Mesenchymal stem cell (in vitro differentiated cells and primary cell): ENCODE measurements around the gene LRRC9. TPM values are rescaled to one million over a fixed set of nuclear protein-coding genes. Genes with fewer than 3 reads are reported as not detected.
A peak's percentile ranks its signal among the peaks of the same experiment; 100 is the strongest.

ENCODE experiments used
- DNase-seq: peaks from one replicate; pipeline ENCODE4 v3.0.0-alpha.2; 2013
- H2AFZ ChIP-seq: one replicate; pipeline ENCODE4 v1.6.1; 2013; ENCODE audit warnings: low read depth, mild to moderate bottlenecking, control low read depth, inconsistent platforms, low read length, moderate library complexity
- H2AK5ac ChIP-seq: 2 replicates; pipeline ENCODE4 v1.6.1; 2013; ENCODE audit warnings: low read length, moderate library complexity, mild to moderate bottlenecking, inconsistent platforms; ENCODE audit not compliant: severe bottlenecking
- H2BK120ac ChIP-seq: one replicate; pipeline ENCODE4 v1.6.1; 2013; ENCODE audit warnings: low read depth, mild to moderate bottlenecking, inconsistent platforms, low read length, moderate library complexity
- H2BK12ac ChIP-seq, 2 experiments: one replicate each; pipeline ENCODE4 v1.6.1; 2013; ENCODE audit warnings: inconsistent platforms in 2 of 2, low read length in 2 of 2, mild to moderate bottlenecking in 2 of 2, moderate library complexity in 2 of 2, control low read depth in 1 of 2
- H2BK15ac ChIP-seq: one replicate; pipeline ENCODE4 v1.6.1; 2013; ENCODE audit warnings: mild to moderate bottlenecking, low read depth, inconsistent platforms; ENCODE audit not compliant: poor library complexity, severe bottlenecking
- H2BK5ac ChIP-seq: 2 replicates; pipeline ENCODE4 v1.6.1; 2013; ENCODE audit warnings: low read depth, mild to moderate bottlenecking, low read length, control low read depth, inconsistent platforms; ENCODE audit not compliant: poor library complexity, severe bottlenecking
- H3K14ac ChIP-seq, 2 experiments: one replicate each; pipeline ENCODE4 v1.6.1; 2013; ENCODE audit warnings: inconsistent platforms in 2 of 2, low read length in 2 of 2, control low read depth in 1 of 2, mild to moderate bottlenecking in 1 of 2, moderate library complexity in 1 of 2
- H3K18ac ChIP-seq, 2 experiments: one replicate each; pipeline ENCODE4 v1.6.1; 2013; ENCODE audit warnings: inconsistent platforms in 2 of 2, low read length in 2 of 2, control low read depth in 1 of 2, low read depth in 1 of 2, mild to moderate bottlenecking in 1 of 2
- H3K23ac ChIP-seq, 2 experiments: one replicate each; pipeline ENCODE4 v1.6.1; 2013; ENCODE audit warnings: inconsistent platforms in 2 of 2, low read length in 2 of 2, mild to moderate bottlenecking in 2 of 2, moderate library complexity in 2 of 2, control low read depth in 1 of 2
- H3K27ac ChIP-seq: 2 replicates; pipeline ENCODE4 v1.5.1; 2013; ENCODE audit warnings: mild to moderate bottlenecking, moderate library complexity, low read length, control low read depth, inconsistent platforms; ENCODE audit not compliant: poor library complexity, severe bottlenecking
- H3K27me3 ChIP-seq, 2 experiments: 2 replicates each; pipeline versions ENCODE4 v1.6.1 to v1.7.0; 2013; ENCODE audit warnings: low read length in 2 of 2, mild to moderate bottlenecking in 2 of 2, moderate library complexity in 2 of 2, control low read depth in 1 of 2, inconsistent platforms in 1 of 2; ENCODE audit not compliant: control insufficient read depth in 1 of 2, insufficient read depth in 1 of 2
- H3K36me3 ChIP-seq, 2 experiments: 2 replicates each; pipeline versions ENCODE4 v1.6.1 to v1.7.0; 2013; ENCODE audit warnings: low read length in 2 of 2, control low read depth in 1 of 2, inconsistent platforms in 1 of 2, low read depth in 1 of 2, mild to moderate bottlenecking in 1 of 2; ENCODE audit not compliant: insufficient read depth in 2 of 2, control insufficient read depth in 1 of 2
- H3K4ac ChIP-seq, 2 experiments: one replicate each; pipeline ENCODE4 v1.6.1; 2013; ENCODE audit warnings: inconsistent platforms in 2 of 2, low read length in 2 of 2, mild to moderate bottlenecking in 2 of 2, moderate library complexity in 2 of 2, control low read depth in 1 of 2, low read depth in 1 of 2
- H3K4me1 ChIP-seq: 2 replicates; pipeline ENCODE4 v1.6.1; 2013; ENCODE audit warnings: low read depth, low read length, control low read depth; ENCODE audit not compliant: control insufficient read depth, insufficient read depth
- H3K4me2 ChIP-seq: 2 replicates; pipeline ENCODE4 v1.6.1; 2013; ENCODE audit warnings: low read length, mild to moderate bottlenecking, inconsistent platforms; ENCODE audit not compliant: poor library complexity, severe bottlenecking
- H3K4me3 ChIP-seq, 2 experiments: 2 replicates each; pipeline versions ENCODE4 v1.5.1 to v1.7.0; 2013; ENCODE audit warnings: low read length in 2 of 2, mild to moderate bottlenecking in 2 of 2, control low read depth in 1 of 2, low read depth in 1 of 2; ENCODE audit not compliant: insufficient read depth in 1 of 2
- H3K79me1 ChIP-seq: replicated peaks from 2 replicates; pipeline ENCODE4 v1.6.1; 2013; ENCODE audit warnings: mild to moderate bottlenecking, control low read depth, low read length, inconsistent platforms; ENCODE audit not compliant: poor library complexity, severe bottlenecking
- H3K9ac ChIP-seq: 2 replicates; pipeline ENCODE4 v1.7.0; 2013; ENCODE audit warnings: mild to moderate bottlenecking, low read length, moderate library complexity
- H3K9me3 ChIP-seq: 2 replicates; pipeline ENCODE4 v1.7.0; 2013; ENCODE audit warnings: mild to moderate bottlenecking, low read length; ENCODE audit not compliant: control insufficient read depth
- H4K8ac ChIP-seq: one replicate; pipeline ENCODE4 v1.6.1; 2013; ENCODE audit warnings: inconsistent platforms, mild to moderate bottlenecking, low read length, moderate library complexity
- H4K91ac ChIP-seq: one replicate; pipeline ENCODE4 v1.6.1; 2013; ENCODE audit warnings: mild to moderate bottlenecking, low read length, inconsistent platforms
- WGBS: methylation state at CpG from one replicate; pipeline ENCODE4 v1.1.7; 2013; ENCODE audit warnings: mixed read lengths; 5-methylcytosine and 5-hydroxymethylcytosine counted together
- polyA plus RNA-seq, 2 experiments: library from polyadenylated mRNA; stranded (reverse); fragments of 200-250 nt; gene quantifications; one replicate each; pipeline ENCODE4 v1.2.3, GENCODE V29; 2013

LRRC9 gene
- polyA plus RNA-seq (2013, experiment 1 of 2), result not detected
- polyA plus RNA-seq (2013, experiment 2 of 2), result not detected

- H3K9me3 ChIP-seq, result no peaks in the 10 kb centered on the region
- H2BK15ac ChIP-seq, result no peak within 1 kb of the TSS
- no peak within 1 kb of the TSS for H3K27ac ChIP-seq
- no peak within 1 kb of the TSS for H3K23ac ChIP-seq
- no peak within 1 kb of the TSS for H2AK5ac ChIP-seq
- H3K4me3 ChIP-seq, result peak within 1 kb of the TSS; percentile 49 to 80
- no peaks in the 10 kb centered on the region for H3K79me1 ChIP-seq
- 3% methylated on average over 51 of the region's 57 CpGs for WGBS
- H4K91ac ChIP-seq, result no peak within 1 kb of the TSS
- H3K27me3 ChIP-seq, result peaks cover 12 to 25% of the 10 kb centered on the region in 2 experiments
- peaks cover 10% of the 10 kb centered on the region for H3K4me1 ChIP-seq
- peak within 1 kb of the TSS; percentile 88 for H3K4me2 ChIP-seq
- H4K8ac ChIP-seq, result no peak within 1 kb of the TSS
- H2BK120ac ChIP-seq, result no peak within 1 kb of the TSS
- peak; percentile 55 for DNase-seq
- H2AFZ ChIP-seq, result peak within 1 kb of the TSS; percentile 46
- H3K4ac ChIP-seq, result no peak within 1 kb of the TSS
- no peak within 1 kb of the TSS for H2BK5ac ChIP-seq
- H3K14ac ChIP-seq, result peak within 1 kb of the TSS in 1 of 2 experiments; percentile 18
- H2BK12ac ChIP-seq, result no peak within 1 kb of the TSS
- peak within 1 kb of the TSS; percentile 81 for H3K9ac ChIP-seq
- no peak within 1 kb of the TSS for H3K18ac ChIP-seq
- no peaks in the 10 kb centered on the region for H3K36me3 ChIP-seq
These were observed at the start of gene LRRC9 for GRCh38 chr14:59919570-59920377. Gene LRRC9 (plus strand): TSS chr14:59920144.

- no peak within 1 kb of the TSS for H3K4ac ChIP-seq
- no peaks in the 10 kb centered on the region for H3K9me3 ChIP-seq
- no peak within 1 kb of the TSS for H4K8ac ChIP-seq
- H2AK5ac ChIP-seq, result no peak within 1 kb of the TSS
- H3K27ac ChIP-seq, result no peak within 1 kb of the TSS
- no peak within 1 kb of the TSS for H3K14ac ChIP-seq
- peaks cover 33 to 53% of the 10 kb centered on the region in 2 experiments for H3K27me3 ChIP-seq
- peak within 1 kb of the TSS; percentile 99 for H3K4me2 ChIP-seq
- no peak within 1 kb of the TSS for H3K23ac ChIP-seq
- H2BK120ac ChIP-seq, result no peak within 1 kb of the TSS
- H3K4me3 ChIP-seq, result peak within 1 kb of the TSS; percentile 64 to 79
- H2AFZ ChIP-seq, result peak within 1 kb of the TSS; percentile 72
- H3K9ac ChIP-seq, result peak within 1 kb of the TSS; percentile 62
- H2BK5ac ChIP-seq, result no peak within 1 kb of the TSS
- peak within 1 kb of the TSS; percentile 19 for H2BK15ac ChIP-seq
- peaks cover 15% of the 10 kb centered on the region for H3K4me1 ChIP-seq
- H2BK12ac ChIP-seq, result no peak within 1 kb of the TSS
- under 1% methylated on average over 68 of the region's 84 CpGs for WGBS
- peak; percentile 48 for DNase-seq
- no peak within 1 kb of the TSS for H4K91ac ChIP-seq
- H3K18ac ChIP-seq, result peak within 1 kb of the TSS in 1 of 2 experiments; percentile 57
- H3K79me1 ChIP-seq, result no peaks in the 10 kb centered on the region
- no peaks in the 10 kb centered on the region for H3K36me3 ChIP-seq
These were observed 49.4 kb upstream of the LRRC9 start, which contains the start of gene RTN1 for GRCh38 chr14:59870277-59871165. Gene RTN1 (minus strand): TSS chr14:59870776. CDS start chr14:59870630, 146 bp downstream.

- no peak overlapping the region for H3K14ac ChIP-seq
- H2AK5ac ChIP-seq, result no peak overlapping the region
- 10% methylated on average over 4 of the region's 4 CpGs for whole genome bisulfite sequencing
These were observed 48.8 kb upstream of the LRRC9 start for GRCh38 chr14:59871166-59871495.

GRCh38 chr14:59882957-59883356 lies 37.0 kb upstream of the LRRC9 start:
- no peak overlapping the region for H3K14ac ChIP-seq
- no peak overlapping the region for H3K18ac ChIP-seq
- no peak overlapping the region for H3K9ac ChIP-seq
- WGBS, result no CpG with 5 or more reads among the region's 1 CpG
- no peaks in the 10 kb centered on the region for H3K4me1 ChIP-seq
- H3K4me2 ChIP-seq, result no peak overlapping the region
- H3K9me3 ChIP-seq, result no peaks in the 10 kb centered on the region
- no peaks in the 10 kb centered on the region for H3K36me3 ChIP-seq
- H3K4me3 ChIP-seq, result no peak overlapping the region
- H4K8ac ChIP-seq, result no peak overlapping the region
- H3K23ac ChIP-seq, result no peak overlapping the region
- H3K27me3 ChIP-seq, result no peaks in the 10 kb centered on the region
- no peaks in the 10 kb centered on the region for H3K79me1 ChIP-seq
- H2AK5ac ChIP-seq, result no peak overlapping the region
- H3K4ac ChIP-seq, result no peak overlapping the region
- peak; percentile 5 for DNase-seq
- H3K27ac ChIP-seq, result no peak overlapping the region
- H2BK5ac ChIP-seq, result no peak overlapping the region
- no peak overlapping the region for H2AFZ ChIP-seq
- H2BK12ac ChIP-seq, result no peak overlapping the region
- no peak overlapping the region for H2BK120ac ChIP-seq
- no peak overlapping the region for H4K91ac ChIP-seq
- H2BK15ac ChIP-seq, result no peak overlapping the region

More at GRCh38 chr14:59871166-59871495, 48.8 kb upstream of the LRRC9 start:
- Histone ChIP-seq H2AFZ (peak overlapping the region; percentile 72), H2BK15ac (no peak overlapping the region), H3K4me2 (peak overlapping the region; percentile 99), H3K18ac (no peak overlapping the region), H3K9me3 (no peaks in the 10 kb centered on the region), H3K36me3 (no peaks in the 10 kb centered on the region), H3K79me1 (no peaks in the 10 kb centered on the region), H4K8ac (no peak overlapping the region), H3K4me3 (peak overlapping the region; percentile 64 to 79), H3K4ac (no peak overlapping the region), H3K9ac (peak overlapping the region; percentile 62), H3K23ac (no peak overlapping the region), H2BK120ac (no peak overlapping the region), H2BK12ac (no peak overlapping the region), H3K4me1 (peaks cover 15% of the 10 kb centered on the region), H4K91ac (no peak overlapping the region), H3K27ac (no peak overlapping the region), H3K27me3 (peaks cover 31 to 53% of the 10 kb centered on the region in 2 experiments), H2BK5ac (no peak overlapping the region)
- no peak for DNase-seq
